ENCODE data around the gene CD44.

DNA sequence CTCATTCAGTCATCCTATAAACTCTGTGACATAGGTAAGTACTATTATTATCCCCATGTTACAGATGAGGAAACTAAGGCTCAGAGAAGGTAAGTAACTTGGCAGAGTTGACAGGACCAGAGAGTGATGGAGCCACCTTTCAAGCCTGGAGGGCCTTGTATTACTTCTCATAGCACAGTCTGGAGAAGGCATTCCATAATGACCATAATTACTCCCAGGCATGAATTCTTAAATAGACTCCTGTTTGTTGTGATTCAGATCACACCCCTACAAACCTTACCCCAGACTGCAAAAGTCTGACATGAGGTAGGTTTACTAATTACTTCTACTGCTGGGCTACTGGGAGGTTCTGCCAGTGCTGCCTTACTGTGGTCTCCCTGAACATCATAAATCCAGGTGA, 77.0 kb downstream of the CD44 start:
- TF ChIP-seq POLR2AphosphoS2 (conservative IDR thresholded peaks at IDR 0.05; ENCODE audit: low read length) (no peak), RFX5 (IDR thresholded peaks at IDR 0.05) (no peak), POLR2A (IDR thresholded peaks at IDR 0.05; ENCODE audit: low read length) (no peak), CHD4 (IDR thresholded peaks at IDR 0.05; ENCODE audit: borderline replicate concordance) (no peak), MAFK (IDR thresholded peaks at IDR 0.05; ENCODE audit: partially characterized antibody) (no peak), RARB (CRISPR knock-in tag; IDR thresholded peaks at IDR 0.05) (no peak), HOXB13 (CRISPR knock-in tag; IDR thresholded peaks at IDR 0.05; ENCODE audit: low read depth) (no peak)
- TF ChIP-seq, protein P1, sequence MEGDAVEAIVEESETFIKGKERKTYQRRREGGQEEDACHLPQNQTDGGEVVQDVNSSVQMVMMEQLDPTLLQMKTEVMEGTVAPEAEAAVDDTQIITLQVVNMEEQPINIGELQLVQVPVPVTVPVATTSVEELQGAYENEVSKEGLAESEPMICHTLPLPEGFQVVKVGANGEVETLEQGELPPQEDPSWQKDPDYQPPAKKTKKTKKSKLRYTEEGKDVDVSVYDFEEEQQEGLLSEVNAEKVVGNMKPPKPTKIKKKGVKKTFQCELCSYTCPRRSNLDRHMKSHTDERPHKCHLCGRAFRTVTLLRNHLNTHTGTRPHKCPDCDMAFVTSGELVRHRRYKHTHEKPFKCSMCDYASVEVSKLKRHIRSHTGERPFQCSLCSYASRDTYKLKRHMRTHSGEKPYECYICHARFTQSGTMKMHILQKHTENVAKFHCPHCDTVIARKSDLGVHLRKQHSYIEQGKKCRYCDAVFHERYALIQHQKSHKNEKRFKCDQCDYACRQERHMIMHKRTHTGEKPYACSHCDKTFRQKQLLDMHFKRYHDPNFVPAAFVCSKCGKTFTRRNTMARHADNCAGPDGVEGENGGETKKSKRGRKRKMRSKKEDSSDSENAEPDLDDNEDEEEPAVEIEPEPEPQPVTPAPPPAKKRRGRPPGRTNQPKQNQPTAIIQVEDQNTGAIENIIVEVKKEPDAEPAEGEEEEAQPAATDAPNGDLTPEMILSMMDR (IDR thresholded peaks at IDR 0.05): no peak

Data from A549 (cell line).